ENCODE data around the gene NRN1L. TPM values are rescaled to one million over a fixed set of nuclear protein-coding genes. Genes with fewer than 3 reads are reported as not detected.
A peak's percentile ranks its signal among the peaks of the same experiment; 100 is the strongest.
"Not testable (repeated sequence)": the region's sequence is repeated elsewhere in the genome, so short reads cannot be mapped to it uniquely, and the experiment has no call there.

The NRN1L gene
- 0.56 TPM in 1 of 2 replicates, not detected in the other for total RNA-seq (2014; rRNA removed; shearing (Covaris generic); ENCODE audit: low replicate concordance)

- no peak within 1 kb of the TSS for H2AFZ ChIP-seq (ENCODE audit: low read length)
- H3K27me3 ChIP-seq (ENCODE audit: low read length) = no peaks in the 10 kb centered on the region
- no peak for DNase-seq
- H3K79me2 ChIP-seq (ENCODE audit: low read length) = no peaks in the 10 kb centered on the region
- H3K9me3 ChIP-seq (ENCODE audit: low read length) = no peaks in the 10 kb centered on the region
- H3K9ac ChIP-seq (ENCODE audit: low read length) = no peak within 1 kb of the TSS
- no peaks in the 10 kb centered on the region for H3K9me2 ChIP-seq (replicated peaks; ENCODE audit: insufficient read depth, low read length)
- H3K4me2 ChIP-seq (ENCODE audit: low read depth, low read length, poor library complexity, severe bottlenecking) = no peak within 1 kb of the TSS
- H3K27ac ChIP-seq (ENCODE audit: low read length) = no peak within 1 kb of the TSS
- H3K36me3 ChIP-seq (ENCODE audit: insufficient read depth, low read length) = peaks cover 5% of the 10 kb centered on the region; the same call in 1 of the 2 replicates
- no peaks in the 10 kb centered on the region for H3K4me1 ChIP-seq (ENCODE audit: low read length)
- 0 out of 2 replicates have a peak, but pooled peaks cover 4% of the 10 kb centered on the region for H4K20me1 ChIP-seq (ENCODE audit: insufficient read depth, low read depth, low read length)
- H3K4me3 ChIP-seq (ENCODE audit: low read length) = no peak within 1 kb of the TSS
Observed at GRCh38 chr16:67884684-67885083, at the start of gene NRN1L. TSS of gene NRN1L (plus strand) at chr16:67884885. CDS start at chr16:67884904, 19 bp downstream.

GRCh38 chr16:67837190-67837589, 47.5 kb upstream of the NRN1L start:
- DNase-seq = not testable (repeated sequence)

DNA sequence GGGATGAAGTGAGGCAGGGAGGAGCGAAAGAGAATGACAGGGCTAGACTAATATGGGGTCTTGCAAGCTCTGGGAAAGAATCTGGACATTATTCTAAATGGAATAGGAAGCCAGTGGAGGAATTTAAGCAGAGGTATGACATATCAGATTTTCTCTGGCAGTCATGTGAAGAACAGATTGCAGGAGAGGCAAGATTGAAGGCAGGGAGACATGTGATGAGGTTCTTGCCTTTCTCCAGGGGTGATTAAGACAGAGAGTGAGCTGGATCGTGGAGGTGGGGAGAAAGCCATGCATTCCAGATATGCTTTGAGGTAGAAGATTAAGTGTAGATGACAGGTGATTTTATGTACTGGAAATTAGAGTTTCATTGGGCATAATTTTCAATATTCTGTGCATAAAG, 46.9 kb upstream of the NRN1L start:
- no peak overlapping the region for H2AFZ ChIP-seq (ENCODE audit: low read length)
- H3K36me3 ChIP-seq (ENCODE audit: insufficient read depth, low read length) = no peaks in the 10 kb centered on the region
- no peak overlapping the region for H3K27ac ChIP-seq (ENCODE audit: low read length)
- no peak overlapping the region for H3K9ac ChIP-seq (ENCODE audit: low read length)
- no peaks in the 10 kb centered on the region for H4K20me1 ChIP-seq (ENCODE audit: insufficient read depth, low read depth, low read length)
- no peaks in the 10 kb centered on the region for H3K9me3 ChIP-seq (ENCODE audit: low read length)
- H3K4me2 ChIP-seq (ENCODE audit: low read depth, low read length, poor library complexity, severe bottlenecking) = no peak overlapping the region
- H3K79me2 ChIP-seq (ENCODE audit: low read length) = peaks cover 11% of the 10 kb centered on the region
- no peaks in the 10 kb centered on the region for H3K27me3 ChIP-seq (ENCODE audit: low read length)
- peaks cover 15% of the 10 kb centered on the region for H3K4me1 ChIP-seq (ENCODE audit: low read length)
- no peak for DNase-seq
- H3K4me3 ChIP-seq (ENCODE audit: low read length) = no peak overlapping the region
- H3K9me2 ChIP-seq (replicated peaks; ENCODE audit: insufficient read depth, low read length) = no peaks in the 10 kb centered on the region

More at GRCh38 chr16:67837190-67837589, 47.5 kb upstream of the NRN1L start:
- H3K79me2 ChIP-seq (ENCODE audit: low read length) = peaks cover 12% of the 10 kb centered on the region
- not testable (repeated sequence) for H3K27ac ChIP-seq (ENCODE audit: low read length); H3K9me3 ChIP-seq (ENCODE audit: low read length); H2AFZ ChIP-seq (ENCODE audit: low read length); H3K4me3 ChIP-seq (ENCODE audit: low read length); H3K36me3 ChIP-seq (ENCODE audit: insufficient read depth, low read length); H3K9me2 ChIP-seq (replicated peaks; ENCODE audit: insufficient read depth, low read length); H3K9ac ChIP-seq (ENCODE audit: low read length); H4K20me1 ChIP-seq (ENCODE audit: insufficient read depth, low read depth, low read length); H3K4me2 ChIP-seq (ENCODE audit: low read depth, low read length, poor library complexity, severe bottlenecking); H3K27me3 ChIP-seq (ENCODE audit: low read length)
- H3K4me1 ChIP-seq (ENCODE audit: low read length) = peaks cover 21% of the 10 kb centered on the region

DNA sequence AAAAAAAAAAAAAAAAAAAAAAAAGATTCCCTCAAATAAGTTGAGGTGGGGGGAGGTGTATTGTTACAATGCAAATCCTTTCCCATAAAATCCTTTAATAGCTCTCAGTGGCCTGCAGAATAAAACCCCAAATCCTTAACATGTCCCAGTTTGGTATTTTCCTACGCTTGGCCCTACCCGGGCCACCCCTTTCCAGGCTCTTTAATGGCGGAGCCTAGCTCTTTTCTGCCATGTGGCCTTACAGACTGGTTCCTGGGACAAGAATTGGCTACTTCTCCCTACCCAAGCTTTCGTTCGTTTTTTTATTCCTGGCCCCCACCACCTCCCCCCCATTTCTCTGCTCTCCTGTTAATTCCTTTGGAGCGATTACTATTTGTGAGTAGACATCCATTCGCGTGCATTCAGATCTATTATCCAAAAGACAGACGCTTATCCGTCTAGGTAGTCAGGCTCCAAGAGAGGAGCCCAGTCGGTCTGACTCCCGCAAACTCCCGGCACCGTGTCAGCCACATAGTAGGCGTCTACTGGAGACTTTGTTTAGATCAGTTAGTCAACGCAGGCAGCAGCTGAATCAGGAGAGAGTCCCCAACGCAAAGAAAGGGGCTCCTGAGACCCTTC, 43.4 kb upstream of the NRN1L start:
- DNase-seq = peak; percentile 40
- H3K27me3 ChIP-seq (ENCODE audit: low read length) = no peaks in the 10 kb centered on the region
- peaks cover 38% of the 10 kb centered on the region for H3K4me1 ChIP-seq (ENCODE audit: low read length)
- H3K27ac ChIP-seq (ENCODE audit: low read length) = no peak overlapping the region
- H3K4me3 ChIP-seq (ENCODE audit: low read length) = peak overlapping the region; percentile 100
- H3K9me2 ChIP-seq (replicated peaks; ENCODE audit: insufficient read depth, low read length) = no peaks in the 10 kb centered on the region
- peak overlapping the region; percentile 98 for H3K9ac ChIP-seq (ENCODE audit: low read length)
- peaks cover 38% of the 10 kb centered on the region for H3K79me2 ChIP-seq (ENCODE audit: low read length)
- no peaks in the 10 kb centered on the region for H3K9me3 ChIP-seq (ENCODE audit: low read length)
- 0 out of 2 replicates have a peak, but pooled peaks cover 3% of the 10 kb centered on the region for H3K36me3 ChIP-seq (ENCODE audit: insufficient read depth, low read length)
- H4K20me1 ChIP-seq (ENCODE audit: insufficient read depth, low read depth, low read length) = peaks cover 12% of the 10 kb centered on the region; the same call in 1 of the 2 replicates
- peak overlapping the region; percentile 100 for H2AFZ ChIP-seq (ENCODE audit: low read length)
- H3K4me2 ChIP-seq (ENCODE audit: low read depth, low read length, poor library complexity, severe bottlenecking) = peak overlapping the region; percentile 92

- Histone ChIP-seq H3K4me2 (ENCODE audit: low read depth, low read length, poor library complexity, severe bottlenecking) (peak within 1 kb of the TSS; percentile 92), H3K9ac (ENCODE audit: low read length) (peak within 1 kb of the TSS; percentile 98), H3K27ac (ENCODE audit: low read length) (peak within 1 kb of the TSS; percentile 79), H2AFZ (ENCODE audit: low read length) (peak within 1 kb of the TSS; percentile 100), H3K9me3 (ENCODE audit: low read length) (no peaks in the 10 kb centered on the region), H3K79me2 (ENCODE audit: low read length) (peaks cover 38% of the 10 kb centered on the region), H3K4me3 (ENCODE audit: low read length) (peak within 1 kb of the TSS; percentile 100), H3K36me3 (ENCODE audit: insufficient read depth, low read length) (0 out of 2 replicates have a peak, but pooled peaks cover 3% of the 10 kb centered on the region), H3K9me2 (replicated peaks; ENCODE audit: insufficient read depth, low read length) (no peaks in the 10 kb centered on the region), H3K4me1 (ENCODE audit: low read length) (peaks cover 38% of the 10 kb centered on the region), H3K27me3 (ENCODE audit: low read length) (no peaks in the 10 kb centered on the region), H4K20me1 (ENCODE audit: insufficient read depth, low read depth, low read length) (peaks cover 12% of the 10 kb centered on the region; the same call in 1 of the 2 replicates)
- peak; percentile 98 for DNase-seq
Observed at GRCh38 chr16:67841816-67842508, 42.7 kb upstream of the NRN1L start, which contains the start of gene THAP11. TSS of gene THAP11 (plus strand) at chr16:67842320. CDS start at chr16:67842555, 235 bp downstream.

DNA sequence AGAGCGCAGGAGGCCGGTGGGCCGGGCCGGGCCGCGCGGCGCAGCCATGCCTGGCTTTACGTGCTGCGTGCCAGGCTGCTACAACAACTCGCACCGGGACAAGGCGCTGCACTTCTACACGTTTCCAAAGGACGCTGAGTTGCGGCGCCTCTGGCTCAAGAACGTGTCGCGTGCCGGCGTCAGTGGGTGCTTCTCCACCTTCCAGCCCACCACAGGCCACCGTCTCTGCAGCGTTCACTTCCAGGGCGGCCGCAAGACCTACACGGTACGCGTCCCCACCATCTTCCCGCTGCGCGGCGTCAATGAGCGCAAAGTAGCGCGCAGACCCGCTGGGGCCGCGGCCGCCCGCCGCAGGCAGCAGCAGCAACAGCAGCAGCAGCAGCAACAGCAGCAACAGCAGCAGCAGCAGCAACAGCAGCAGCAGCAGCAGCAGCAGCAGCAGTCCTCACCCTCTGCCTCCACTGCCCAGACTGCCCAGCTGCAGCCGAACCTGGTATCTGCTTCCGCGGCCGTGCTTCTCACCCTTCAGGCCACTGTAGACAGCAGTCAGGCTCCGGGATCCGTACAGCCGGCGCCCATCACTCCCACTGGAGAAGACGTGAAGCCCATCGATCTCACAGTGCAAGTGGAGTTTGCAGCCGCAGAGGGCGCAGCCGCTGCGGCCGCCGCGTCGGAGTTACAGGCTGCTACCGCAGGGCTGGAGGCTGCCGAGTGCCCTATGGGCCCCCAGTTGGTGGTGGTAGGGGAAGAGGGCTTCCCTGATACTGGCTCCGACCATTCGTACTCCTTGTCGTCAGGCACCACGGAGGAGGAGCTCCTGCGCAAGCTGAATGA, 42.0 kb upstream of the NRN1L start:
- H3K4me3 ChIP-seq (ENCODE audit: low read length) = peak overlapping the region; percentile 100
- H3K27ac ChIP-seq (ENCODE audit: low read length) = peak overlapping the region; percentile 79
- H3K4me1 ChIP-seq (ENCODE audit: low read length) = peaks cover 38% of the 10 kb centered on the region
- H3K36me3 ChIP-seq (ENCODE audit: insufficient read depth, low read length) = 0 out of 2 replicates have a peak, but pooled peaks cover 3% of the 10 kb centered on the region
- peaks cover 15% of the 10 kb centered on the region; the same call in 1 of the 2 replicates for H4K20me1 ChIP-seq (ENCODE audit: insufficient read depth, low read depth, low read length)
- peaks cover 46% of the 10 kb centered on the region for H3K79me2 ChIP-seq (ENCODE audit: low read length)
- peak overlapping the region; percentile 92 for H3K4me2 ChIP-seq (ENCODE audit: low read depth, low read length, poor library complexity, severe bottlenecking)
- peak; percentile 83 for DNase-seq
- H3K9me2 ChIP-seq (replicated peaks; ENCODE audit: insufficient read depth, low read length) = no peaks in the 10 kb centered on the region
- peak overlapping the region; percentile 98 for H3K9ac ChIP-seq (ENCODE audit: low read length)
- no peaks in the 10 kb centered on the region for H3K9me3 ChIP-seq (ENCODE audit: low read length)
- no peak overlapping the region for H2AFZ ChIP-seq (ENCODE audit: low read length)
- H3K27me3 ChIP-seq (ENCODE audit: low read length) = no peaks in the 10 kb centered on the region

GRCh38 chr16:67843343-67843765, 41.3 kb upstream of the NRN1L start:
- no peak for DNase-seq
- Histone ChIP-seq H3K9ac (ENCODE audit: low read length) (peak overlapping the region; percentile 98), H2AFZ (ENCODE audit: low read length) (no peak overlapping the region)

More at GRCh38 chr16:67843343-67843765, 41.3 kb upstream of the NRN1L start:
- H3K27ac ChIP-seq (ENCODE audit: low read length) = peak overlapping the region; percentile 79
- peaks cover 52% of the 10 kb centered on the region for H3K79me2 ChIP-seq (ENCODE audit: low read length)
- no peaks in the 10 kb centered on the region for H3K9me2 ChIP-seq (replicated peaks; ENCODE audit: insufficient read depth, low read length)
- peaks cover 44% of the 10 kb centered on the region for H3K4me1 ChIP-seq (ENCODE audit: low read length)
- peak overlapping the region; percentile 100 for H3K4me3 ChIP-seq (ENCODE audit: low read length)
- peak overlapping the region; percentile 92 for H3K4me2 ChIP-seq (ENCODE audit: low read depth, low read length, poor library complexity, severe bottlenecking)
- H4K20me1 ChIP-seq (ENCODE audit: insufficient read depth, low read depth, low read length) = peaks cover 21% of the 10 kb centered on the region; the same call in 1 of the 2 replicates
- no peaks in the 10 kb centered on the region for H3K9me3 ChIP-seq (ENCODE audit: low read length)
- no peaks in the 10 kb centered on the region for H3K27me3 ChIP-seq (ENCODE audit: low read length)
- 0 out of 2 replicates have a peak, but pooled peaks cover 3% of the 10 kb centered on the region for H3K36me3 ChIP-seq (ENCODE audit: insufficient read depth, low read length)
